IPS-NIHi7 (cell line): Measurements from ENCODE around the gene SCYL3.
"Not testable (repeated sequence)": the region's sequence is repeated elsewhere in the genome, so short reads cannot be mapped to it uniquely, and the experiment has no call there.

Experiments
- DNase-seq: peaks from one replicate; pipeline ENCODE4 v3.0.0; 2012; ENCODE audit warnings: mixed read lengths; ENCODE audit errors: extremely low spot score

The SCYL3 gene

GRCh38 chr1:169814265-169814664 is 79.4 kb downstream of the SCYL3 start:
- no peak for DNase-seq

DNA sequence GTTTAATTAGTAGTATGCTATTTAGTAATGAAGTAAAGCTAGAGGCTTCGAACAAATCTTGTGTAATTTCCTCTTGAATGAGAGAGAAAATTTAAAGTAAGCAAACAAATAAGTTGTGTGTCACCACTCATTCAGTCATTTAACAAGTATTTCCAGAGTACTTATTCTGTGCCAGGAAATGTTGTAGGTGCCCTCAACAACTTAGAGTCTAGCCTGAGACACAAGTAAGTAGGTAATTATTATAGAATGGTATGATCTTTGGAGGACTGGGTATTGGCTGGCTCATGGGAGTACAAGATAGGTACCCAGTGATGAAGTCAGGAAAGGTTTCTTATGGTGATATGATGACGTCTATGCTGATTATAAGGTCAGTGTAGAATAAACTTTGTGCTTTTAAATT is 81.6 kb downstream of the SCYL3 start:
- no peak for DNase-seq

GRCh38 chr1:169811418-169812035 is 82.2 kb downstream of the SCYL3 start:
- not testable (repeated sequence) for DNase-seq

DNA sequence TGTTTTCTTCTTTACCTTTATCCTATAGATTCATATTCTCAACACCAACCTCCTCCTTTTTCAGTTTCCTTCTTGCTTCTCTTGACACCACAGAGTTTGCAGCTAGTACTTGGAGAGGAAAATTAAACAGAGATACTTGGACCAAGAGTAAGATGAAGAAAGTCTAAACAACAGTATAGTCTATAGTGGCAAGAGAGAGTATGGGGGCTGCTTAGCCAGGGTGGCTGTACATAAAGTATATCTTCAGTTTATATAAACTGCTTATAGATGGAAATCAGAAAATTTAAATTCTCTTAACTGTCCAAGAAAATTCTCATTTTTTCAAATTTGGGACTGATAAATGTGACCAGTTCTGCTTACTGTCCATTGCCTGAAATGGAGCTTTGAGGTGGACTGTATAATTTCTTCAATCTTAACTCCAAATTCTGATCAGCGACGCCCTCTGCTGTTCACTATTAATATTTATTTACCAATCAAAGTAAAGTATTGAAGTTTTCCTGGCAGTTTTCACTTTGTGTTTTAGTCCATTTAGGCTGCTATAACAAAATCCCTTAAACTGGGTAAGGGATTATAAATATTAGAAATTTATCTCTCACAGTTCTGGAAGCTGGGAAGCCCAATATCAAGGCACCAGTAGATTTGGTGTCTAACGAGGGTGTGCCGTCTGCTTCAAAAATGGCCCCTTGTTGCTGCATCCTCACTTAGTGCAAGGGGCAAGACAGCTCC is 84.2 kb downstream of the SCYL3 start:
- peak; percentile 15 for DNase-seq

GRCh38 chr1:169804941-169805340 is 88.8 kb downstream of the SCYL3 start:
- no peak for DNase-seq

DNA sequence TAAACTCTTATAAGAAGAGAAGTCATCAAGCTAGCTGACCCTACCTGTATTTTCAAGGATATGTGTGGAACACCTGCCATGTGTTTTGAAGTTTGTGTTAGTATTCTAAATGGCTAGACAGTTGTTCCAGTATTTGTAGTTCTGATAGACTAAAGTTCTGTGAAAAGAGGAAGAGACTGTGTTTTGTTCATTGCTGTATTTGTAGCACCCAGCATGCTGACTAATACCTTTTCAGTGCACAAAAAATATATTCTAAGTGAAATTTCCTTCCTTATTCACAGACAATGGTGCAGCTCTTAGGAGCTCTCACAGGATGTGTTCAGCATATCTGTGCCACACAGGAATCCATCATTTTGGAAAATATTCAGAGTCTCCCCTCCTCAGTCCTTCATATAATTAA is 90.8 kb downstream of the SCYL3 start:
- DNase-seq, result no peak
